Panc1 (cell line): Measurements from ENCODE around the gene GLB1L. TPM values are rescaled to one million over a fixed set of nuclear protein-coding genes. Genes with fewer than 3 reads are reported as not detected.

ENCODE experiments used
- ATAC-seq: fragments of 200-7000 bp; cut with Tn5 transposase; 2 replicates; pipeline ENCODE4 v1.9.1; 2020; ENCODE audit warnings: mild to moderate bottlenecking, moderate library complexity
- BruUV-seq: library from RNA; stranded (reverse); fragments of 400-500 nt; replicated peaks from 2 replicates; lab custom pipeline; 2021; lab: Mats Ljungman, UMichigan
- CTCF ChIA-PET: fragments of 300-600 bp; sonication (Branson Sonifier 250); formaldehyde crosslinking; loops from one replicate; lab custom pipeline; 2022; ENCODE audit warnings: antibody characterized with exemption; lab: Charles Lee
- POLR2A ChIA-PET: fragments of 300-600 bp; sonication (Branson Sonifier 250); formaldehyde crosslinking; loops from one replicate; lab custom pipeline; 2022; ENCODE audit warnings: antibody characterized with exemption; lab: Charles Lee
- DNase-seq: peaks from one replicate; pipeline ENCODE4 v3.0.0-alpha.2; 2010; ENCODE audit warnings: low read depth, low spot score
- H3K27ac ChIP-seq: 2 replicates; pipeline ENCODE4 v1.5.1; 2011; ENCODE audit warnings: mild to moderate bottlenecking, low read length, inconsistent platforms
- H3K27me3 ChIP-seq: fragments of 200-500 bp; sonication (Bioruptor generic); 2 replicates; pipeline ENCODE4 v1.6.0; 2014; ENCODE audit warnings: low read length, inconsistent platforms; ENCODE audit not compliant: control insufficient read depth, insufficient read depth
- H3K36me3 ChIP-seq: fragments of 200-500 bp; sonication (Bioruptor generic); 2 replicates; pipeline ENCODE4 v1.5.1; 2014; ENCODE audit warnings: inconsistent platforms, mild to moderate bottlenecking, low read length, moderate library complexity; ENCODE audit not compliant: control insufficient read depth, insufficient read depth
- H3K4me1 ChIP-seq: 2 replicates; pipeline ENCODE4 v1.5.1; 2011; ENCODE audit warnings: inconsistent platforms, mild to moderate bottlenecking, low read length, moderate library complexity; ENCODE audit not compliant: control insufficient read depth, insufficient read depth
- H3K4me3 ChIP-seq, 2 experiments: 2 replicates each; pipeline ENCODE4 v1.5.1; 2011 to 2012; ENCODE audit warnings: low read depth in 2 of 2, low read length in 2 of 2, mild to moderate bottlenecking in 2 of 2, inconsistent platforms in 1 of 2, moderate library complexity in 1 of 2
- H3K9me3 ChIP-seq: fragments of 200-500 bp; sonication (Bioruptor generic); 2 replicates; pipeline ENCODE4 v1.5.1; 2014; ENCODE audit warnings: low read depth, mild to moderate bottlenecking, inconsistent platforms, low read length, moderate library complexity; ENCODE audit not compliant: control insufficient read depth, insufficient read depth
- CTCF ChIP-seq: fragments of 450-650 bp; IDR thresholded peaks from 2 replicates; pipeline ENCODE4 v1.5.1; 2017; ENCODE audit warnings: mild to moderate bottlenecking
- POLR2AphosphoS5 ChIP-seq: IDR thresholded peaks from 2 replicates; pipeline ENCODE4 v1.6.1; 2012; ENCODE audit warnings: mild to moderate bottlenecking, low read depth, low read length, moderate library complexity
- REST ChIP-seq, 2 experiments: IDR thresholded peaks; 2 replicates each; pipeline ENCODE4 v1.6.1; 2011 to 2012; ENCODE audit warnings: low read depth in 2 of 2, control low read depth in 1 of 2, low read length in 1 of 2, mild to moderate bottlenecking in 1 of 2, moderate library complexity in 1 of 2; ENCODE audit not compliant: insufficient read depth in 1 of 2
- SIN3A ChIP-seq: IDR thresholded peaks from 2 replicates; pipeline ENCODE4 v1.6.1; 2012; ENCODE audit warnings: low read depth, mild to moderate bottlenecking, low read length, moderate library complexity, borderline replicate concordance; ENCODE audit not compliant: insufficient read depth
- TCF7L2 ChIP-seq: IDR thresholded peaks from 2 replicates; pipeline ENCODE4 v1.6.1; 2011; ENCODE audit warnings: mild to moderate bottlenecking, low read depth, low read length, inconsistent platforms
- in situ Hi-C: cut with HindIII; loops from 2 replicates; pipeline ENCODE4 v1.10.0; 2016; ENCODE audit warnings: low sequenced_read_pairs, low pct_unique_long_range_greater_than_20kb
- intact Hi-C: fragments of 100-400 bp; cut with micrococcal nuclease; formaldehyde crosslinking; loops from one replicate; pipeline ENCODE4 v1.10.0; 2022; ENCODE audit not compliant: unreplicated experiment
- total RNA-seq: library from RNA; stranded (reverse); gene quantifications from one replicate; pipeline ENCODE4 v1.2.1, GENCODE V29; 2021; ENCODE audit not compliant: unreplicated experiment

The GLB1L gene
- total RNA-seq, 1 experiment from 2014 or later, result 8.1 TPM

- Histone ChIP-seq H3K4me1 (peaks cover 21% of the 10 kb centered on the region), H3K27ac (no peak overlapping the region), H3K4me3 (no peak overlapping the region), H3K9me3 (no peaks in the 10 kb centered on the region), H3K27me3 (no peaks in the 10 kb centered on the region), H3K36me3 (no peaks in the 10 kb centered on the region; the same call in 1 of the 2 replicates)
- ATAC-seq (no peak), DNase-seq (no peak)
- ChIA-PET CTCF (no interaction called here), POLR2A (no interaction called here)
- intact Hi-C loops, result no loop called here
- in situ Hi-C loops, result no loop called here
- no peak for TF ChIP-seq POLR2AphosphoS5
- TF ChIP-seq REST (IDR thresholded peaks at IDR 0.05; ENCODE audit: insufficient read depth in 1 of 2, low read depth in 2 of 2, low read length in 1 of 2), result no peak
- TF ChIP-seq CTCF, result no peak
- BruUV-seq, result no TSS peak
Observed at GRCh38 chr2:219281588-219281987, 36.3 kb upstream of the GLB1L start.

GRCh38 chr2:219280651-219281050 lies 35.4 kb upstream of the GLB1L start:
- H3K36me3 ChIP-seq, result no peaks in the 10 kb centered on the region; the same call in 1 of the 2 replicates
- no peaks in the 10 kb centered on the region for H3K27me3 ChIP-seq
- peaks cover 21% of the 10 kb centered on the region for H3K4me1 ChIP-seq
- no peak overlapping the region for H3K27ac ChIP-seq
- no peaks in the 10 kb centered on the region for H3K9me3 ChIP-seq
- intact Hi-C loops (no loop called here), in situ Hi-C loops (no loop called here)
- TF ChIP-seq TCF7L2 (no peak), REST (IDR thresholded peaks at IDR 0.05; ENCODE audit: insufficient read depth in 1 of 2, low read depth in 2 of 2, low read length in 1 of 2) (no peak), CTCF (no peak), POLR2AphosphoS5 (no peak), SIN3A (no peak)
- ATAC-seq (no peak), DNase-seq (no peak)
- no peak overlapping the region for H3K4me3 ChIP-seq
- no TSS peak for BruUV-seq
- CTCF ChIA-PET, result no interaction called here
- POLR2A ChIA-PET, result no interaction called here
